ENCODE results near the gene MAZ.
"Not testable (repeated sequence)": the region's sequence is repeated elsewhere in the genome, so short reads cannot be mapped to it uniquely, and the experiment has no call there.

Gene MAZ

DNA sequence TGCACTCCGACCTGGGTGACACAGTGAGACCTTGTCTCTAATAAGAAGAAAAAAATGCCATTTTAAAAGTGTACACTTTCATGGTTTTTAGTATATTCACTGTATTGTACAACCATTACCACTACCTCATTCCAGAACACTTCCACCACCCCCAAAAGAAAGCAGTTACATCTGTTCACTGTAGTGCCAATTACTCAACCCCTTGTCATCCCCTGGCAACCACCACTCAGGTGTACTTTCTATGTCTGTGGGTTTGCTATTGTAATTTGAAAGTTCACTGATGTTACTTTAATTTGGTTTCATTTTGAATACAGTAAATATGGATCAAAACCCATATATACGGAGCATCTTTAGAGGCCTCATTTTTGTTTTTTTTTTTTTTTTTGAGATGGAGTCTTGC lies 22.2 kb upstream of the MAZ start:
- H3K79me2 ChIP-seq (ENCODE audit: insufficient read depth, low read length), result no peaks in the 10 kb centered on the region
- no peak overlapping the region for H3K4me2 ChIP-seq (ENCODE audit: low read depth, low read length, poor library complexity, severe bottlenecking)
- H3K9ac ChIP-seq (ENCODE audit: low read depth, low read length, poor library complexity, severe bottlenecking), result no peak overlapping the region
- TF ChIP-seq, protein P1, sequence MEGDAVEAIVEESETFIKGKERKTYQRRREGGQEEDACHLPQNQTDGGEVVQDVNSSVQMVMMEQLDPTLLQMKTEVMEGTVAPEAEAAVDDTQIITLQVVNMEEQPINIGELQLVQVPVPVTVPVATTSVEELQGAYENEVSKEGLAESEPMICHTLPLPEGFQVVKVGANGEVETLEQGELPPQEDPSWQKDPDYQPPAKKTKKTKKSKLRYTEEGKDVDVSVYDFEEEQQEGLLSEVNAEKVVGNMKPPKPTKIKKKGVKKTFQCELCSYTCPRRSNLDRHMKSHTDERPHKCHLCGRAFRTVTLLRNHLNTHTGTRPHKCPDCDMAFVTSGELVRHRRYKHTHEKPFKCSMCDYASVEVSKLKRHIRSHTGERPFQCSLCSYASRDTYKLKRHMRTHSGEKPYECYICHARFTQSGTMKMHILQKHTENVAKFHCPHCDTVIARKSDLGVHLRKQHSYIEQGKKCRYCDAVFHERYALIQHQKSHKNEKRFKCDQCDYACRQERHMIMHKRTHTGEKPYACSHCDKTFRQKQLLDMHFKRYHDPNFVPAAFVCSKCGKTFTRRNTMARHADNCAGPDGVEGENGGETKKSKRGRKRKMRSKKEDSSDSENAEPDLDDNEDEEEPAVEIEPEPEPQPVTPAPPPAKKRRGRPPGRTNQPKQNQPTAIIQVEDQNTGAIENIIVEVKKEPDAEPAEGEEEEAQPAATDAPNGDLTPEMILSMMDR (conservative IDR thresholded peaks at IDR 0.05; ENCODE audit: low read length), result no peak
- no peak for TF ChIP-seq EZH2phosphoT487 (IDR thresholded peaks at IDR 0.05; ENCODE audit: borderline replicate concordance)
- no peaks in the 10 kb centered on the region for H3K9me3 ChIP-seq (ENCODE audit: insufficient read depth, low read depth, low read length)
- no peaks in the 10 kb centered on the region for H4K20me1 ChIP-seq (ENCODE audit: insufficient read depth, low read length, poor library complexity, severe bottlenecking)
- no peaks in the 10 kb centered on the region for H3K4me1 ChIP-seq (ENCODE audit: insufficient read depth, low read length, poor library complexity, severe bottlenecking)
- no peak overlapping the region for H2AFZ ChIP-seq (ENCODE audit: low read length)
- no peaks in the 10 kb centered on the region for H3F3A ChIP-seq (ENCODE audit: low read depth)
- H3K9me2 ChIP-seq (replicated peaks; ENCODE audit: low read depth, low read length), result no peaks in the 10 kb centered on the region
- H3K27me3 ChIP-seq (ENCODE audit: insufficient read depth, low read length, poor library complexity, severe bottlenecking), result no peaks in the 10 kb centered on the region
- no peak overlapping the region for H3K4me3 ChIP-seq (ENCODE audit: low read length, poor library complexity, severe bottlenecking)
- H3K36me3 ChIP-seq (ENCODE audit: insufficient read depth, low read length), result no peaks in the 10 kb centered on the region

DNA sequence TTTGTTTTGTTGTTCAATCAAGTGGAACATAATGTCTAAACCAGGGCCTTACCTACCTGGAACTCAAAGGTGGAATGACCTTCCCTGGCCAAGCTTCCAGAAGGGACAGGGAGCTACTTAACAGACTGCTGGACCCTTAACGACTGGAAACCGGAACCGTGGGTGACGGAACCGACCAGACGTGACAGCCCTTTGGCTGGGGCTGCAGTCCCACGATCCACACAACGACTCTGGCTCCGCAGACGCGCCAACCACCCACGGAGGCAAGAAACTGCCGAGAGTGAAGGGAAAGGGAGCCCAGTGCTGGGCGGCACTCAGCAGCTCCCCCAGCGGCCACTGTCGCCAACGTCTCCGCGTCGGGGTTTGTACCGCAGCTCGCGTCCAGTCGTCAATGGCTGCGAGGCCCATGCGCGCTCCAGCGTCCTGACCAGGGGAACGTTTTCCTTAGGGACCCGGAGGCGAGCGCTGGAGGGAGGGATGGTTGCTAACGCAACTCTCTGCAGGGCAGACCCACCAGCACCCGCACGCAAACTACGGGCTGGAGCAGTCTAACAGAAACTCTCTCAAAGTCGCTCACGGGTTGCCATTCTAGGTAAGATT lies 21.3 kb upstream of the MAZ start:
- H3F3A ChIP-seq (ENCODE audit: low read depth), result no peaks in the 10 kb centered on the region
- H3K4me2 ChIP-seq (ENCODE audit: low read depth, low read length, poor library complexity, severe bottlenecking), result no peak overlapping the region
- H3K27me3 ChIP-seq (ENCODE audit: insufficient read depth, low read length, poor library complexity, severe bottlenecking), result no peaks in the 10 kb centered on the region
- no peak overlapping the region for H3K9ac ChIP-seq (ENCODE audit: low read depth, low read length, poor library complexity, severe bottlenecking)
- no peak overlapping the region for H3K4me3 ChIP-seq (ENCODE audit: low read length, poor library complexity, severe bottlenecking)
- no peaks in the 10 kb centered on the region for H4K20me1 ChIP-seq (ENCODE audit: insufficient read depth, low read length, poor library complexity, severe bottlenecking)
- no peak overlapping the region for H2AFZ ChIP-seq (ENCODE audit: low read length)
- TF ChIP-seq, protein P1 (conservative IDR thresholded peaks at IDR 0.05; ENCODE audit: low read length), result no peak
- TF ChIP-seq EZH2phosphoT487 (IDR thresholded peaks at IDR 0.05; ENCODE audit: borderline replicate concordance), result no peak
- peaks cover 5% of the 10 kb centered on the region; the same call in 1 of the 2 replicates for H3K79me2 ChIP-seq (ENCODE audit: insufficient read depth, low read length)
- no peaks in the 10 kb centered on the region for H3K9me2 ChIP-seq (replicated peaks; ENCODE audit: low read depth, low read length)
- H3K9me3 ChIP-seq (ENCODE audit: insufficient read depth, low read depth, low read length), result no peaks in the 10 kb centered on the region
- no peaks in the 10 kb centered on the region for H3K4me1 ChIP-seq (ENCODE audit: insufficient read depth, low read length, poor library complexity, severe bottlenecking)
- no peaks in the 10 kb centered on the region for H3K36me3 ChIP-seq (ENCODE audit: insufficient read depth, low read length)

- H3K4me2 ChIP-seq (ENCODE audit: low read depth, low read length, poor library complexity, severe bottlenecking); H3K4me3 ChIP-seq (ENCODE audit: low read length, poor library complexity, severe bottlenecking); H3K36me3 ChIP-seq (ENCODE audit: insufficient read depth, low read length); H3F3A ChIP-seq (ENCODE audit: low read depth); H2AFZ ChIP-seq (ENCODE audit: low read length); H3K4me1 ChIP-seq (ENCODE audit: insufficient read depth, low read length, poor library complexity, severe bottlenecking); H3K27me3 ChIP-seq (ENCODE audit: insufficient read depth, low read length, poor library complexity, severe bottlenecking); H3K9me2 ChIP-seq (replicated peaks; ENCODE audit: low read depth, low read length); H3K9me3 ChIP-seq (ENCODE audit: insufficient read depth, low read depth, low read length); H4K20me1 ChIP-seq (ENCODE audit: insufficient read depth, low read length, poor library complexity, severe bottlenecking); H3K9ac ChIP-seq (ENCODE audit: low read depth, low read length, poor library complexity, severe bottlenecking): not testable (repeated sequence)
- peaks cover 22% of the 10 kb centered on the region for H3K79me2 ChIP-seq (ENCODE audit: insufficient read depth, low read length)
These were observed 19.2 kb upstream of the MAZ start for GRCh38 chr16:29787155-29787554.

- Histone ChIP-seq H3K9ac (ENCODE audit: low read depth, low read length, poor library complexity, severe bottlenecking) (peak overlapping the region; percentile 95), H3K79me2 (ENCODE audit: insufficient read depth, low read length) (peaks cover 48% of the 10 kb centered on the region), H2AFZ (ENCODE audit: low read length) (peak overlapping the region; percentile 89), H4K20me1 (ENCODE audit: insufficient read depth, low read length, poor library complexity, severe bottlenecking) (peaks cover 18% of the 10 kb centered on the region), H3K4me1 (ENCODE audit: insufficient read depth, low read length, poor library complexity, severe bottlenecking) (peaks cover 33% of the 10 kb centered on the region), H3F3A (ENCODE audit: low read depth) (no peaks in the 10 kb centered on the region), H3K36me3 (ENCODE audit: insufficient read depth, low read length) (peaks cover 7% of the 10 kb centered on the region; the same call in 1 of the 2 replicates), H3K27me3 (ENCODE audit: insufficient read depth, low read length, poor library complexity, severe bottlenecking) (peaks cover 5% of the 10 kb centered on the region), H3K9me3 (ENCODE audit: insufficient read depth, low read depth, low read length) (no peaks in the 10 kb centered on the region), H3K4me2 (ENCODE audit: low read depth, low read length, poor library complexity, severe bottlenecking) (peak overlapping the region; percentile 90), H3K4me3 (ENCODE audit: low read length, poor library complexity, severe bottlenecking) (peak overlapping the region; percentile 92), H3K9me2 (replicated peaks; ENCODE audit: low read depth, low read length) (no peaks in the 10 kb centered on the region)
- TF ChIP-seq, protein P1 (conservative IDR thresholded peaks at IDR 0.05; ENCODE audit: low read length), result no peak
- no peak for TF ChIP-seq EZH2phosphoT487 (IDR thresholded peaks at IDR 0.05; ENCODE audit: borderline replicate concordance)
These were observed 16.6 kb upstream of the MAZ start for GRCh38 chr16:29789775-29790182.

Measured in Loucy (cell line).